GM19351 (cell line): Measurements from ENCODE around the gene SNX21.

Experiments used
- ATAC-seq: cut with Tn5 transposase; IDR thresholded peaks from one replicate; pipeline ENCODE4 v1.9.1; 2021; ENCODE audit warnings: mild to moderate bottlenecking, moderate library complexity; ENCODE audit not compliant: unreplicated experiment

The SNX21 gene

DNA sequence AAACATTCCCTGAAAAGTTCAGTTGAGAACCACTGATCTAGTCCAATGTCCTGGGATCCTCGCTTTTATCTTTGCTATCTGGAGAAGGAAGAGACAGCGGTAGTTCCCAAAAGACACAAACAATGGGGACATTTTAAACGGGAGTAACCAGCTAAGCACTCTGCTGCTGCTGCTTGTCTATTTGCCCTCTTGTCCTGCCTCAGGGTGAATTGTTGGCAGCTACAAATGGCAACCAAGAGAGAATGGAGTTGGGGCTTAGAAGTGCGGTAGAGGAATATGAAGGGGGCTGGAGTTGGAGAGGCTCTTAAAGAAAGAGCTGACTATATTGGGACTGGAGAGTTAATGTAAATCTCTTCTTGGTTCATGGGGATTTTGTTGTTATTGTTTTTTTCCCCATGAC is 41.0 kb downstream of the SNX21 start:
- no peak for ATAC-seq

DNA sequence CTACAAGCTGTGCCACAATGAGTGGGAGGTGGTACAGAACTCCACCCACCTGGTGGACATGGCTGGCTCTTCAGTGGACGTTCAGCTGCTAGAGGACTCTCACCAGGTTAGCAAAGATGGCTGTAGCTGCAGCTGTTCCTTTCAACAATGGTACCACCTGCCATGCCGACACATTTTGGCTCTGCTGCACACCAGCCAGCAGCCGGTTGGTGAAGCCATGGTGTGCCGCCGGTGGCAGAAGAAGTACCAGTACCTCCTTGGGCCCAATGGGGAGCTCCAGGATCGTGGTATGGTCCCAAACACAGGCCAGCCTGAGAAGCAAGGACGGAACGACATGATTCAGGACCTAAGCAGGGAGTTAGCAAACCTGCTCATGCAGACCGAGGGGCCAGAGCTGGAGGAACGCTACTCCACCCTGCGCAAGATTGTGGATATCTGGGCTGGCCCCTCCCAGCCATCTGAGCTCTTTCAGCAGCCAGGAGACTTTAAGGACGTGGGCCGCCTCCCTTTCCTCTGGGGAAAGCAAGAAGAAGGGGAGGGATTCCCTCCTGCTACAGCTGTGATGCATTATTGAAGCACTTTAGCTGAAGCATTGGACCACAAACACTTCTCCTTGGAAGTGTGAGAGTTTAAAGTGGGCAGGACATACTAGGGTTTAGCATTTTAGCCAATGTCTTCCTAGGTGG is 44.6 kb downstream of the SNX21 start:
- ATAC-seq = no peak

GRCh38 chr20:45880988-45881788 is 47.6 kb downstream of the SNX21 start, which contains the start of gene ZSWIM1:
ZSWIM1 (plus strand) TSS chr20:45881227; CDS start chr20:45882593, 1,366 bp downstream.
- ATAC-seq = peak; percentile 98

DNA sequence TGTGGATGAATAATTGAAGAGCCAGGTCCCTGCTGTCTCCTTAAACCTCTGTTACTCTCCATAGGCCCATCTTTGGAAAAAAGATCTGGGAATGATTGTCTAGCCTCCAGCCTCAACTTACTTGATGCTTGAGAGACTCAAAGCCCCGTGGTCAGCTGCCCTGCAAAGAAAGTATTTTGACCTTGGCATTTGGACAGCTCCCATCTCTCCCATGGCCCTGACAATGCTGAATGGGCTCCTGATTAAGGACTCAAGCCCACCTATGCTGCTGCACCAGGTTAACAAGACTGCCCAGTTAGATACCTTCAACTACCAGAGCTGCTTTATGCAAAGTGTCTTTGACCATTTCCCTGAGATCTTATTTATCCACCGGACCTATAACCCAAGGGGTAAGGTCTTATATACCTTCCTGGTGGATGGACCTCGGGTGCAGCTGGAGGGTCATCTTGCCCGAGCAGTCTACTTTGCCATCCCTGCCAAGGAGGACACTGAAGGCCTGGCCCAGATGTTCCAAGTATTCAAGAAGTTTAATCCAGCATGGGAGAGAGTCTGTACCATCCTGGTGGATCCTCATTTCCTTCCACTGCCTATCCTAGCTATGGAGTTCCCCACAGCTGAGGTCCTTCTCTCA is 49.0 kb downstream of the SNX21 start:
- ATAC-seq = no peak

- ATAC-seq = no peak
Observed at GRCh38 chr20:45883100-45883469, 49.5 kb downstream of the SNX21 start.

DNA sequence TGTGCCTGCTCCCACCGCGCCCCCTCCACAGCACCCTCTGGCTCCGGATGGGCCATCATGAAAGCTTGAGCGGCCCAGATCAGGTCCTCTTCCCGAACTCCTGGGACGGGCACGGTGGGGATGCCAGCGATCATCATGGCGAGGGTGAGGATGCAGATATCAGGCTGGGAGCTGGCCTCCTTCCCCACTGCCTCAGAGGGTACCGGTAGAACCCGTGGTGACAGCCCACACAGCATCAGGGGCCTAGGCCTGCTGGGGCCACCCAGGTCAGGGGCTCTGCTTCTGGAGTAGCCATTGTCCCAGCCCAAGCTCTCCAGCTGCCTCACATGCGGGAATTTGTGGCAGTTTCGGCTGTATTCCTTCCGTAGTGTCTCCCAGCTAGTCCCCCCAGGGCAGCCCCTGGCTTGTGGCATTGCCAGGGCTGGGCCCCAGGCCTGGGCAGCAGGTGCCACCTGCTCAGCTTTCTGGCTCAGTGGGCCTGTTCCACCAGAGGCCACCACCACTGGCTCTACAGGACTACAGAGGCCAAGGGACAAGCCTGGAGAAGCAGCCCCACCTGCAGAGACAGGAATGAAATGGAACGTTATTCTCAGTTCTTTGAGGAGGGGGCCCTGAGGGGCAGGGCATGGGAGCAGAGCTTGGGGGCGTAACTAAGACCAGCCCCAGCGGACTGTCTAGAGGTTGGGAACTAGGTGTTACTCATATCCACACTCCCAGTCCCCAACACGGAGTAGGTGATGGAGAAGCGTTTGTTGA is 53.2 kb downstream of the SNX21 start:
- no peak for ATAC-seq

- no peak for ATAC-seq
Observed at GRCh38 chr20:45887346-45887715, 53.7 kb downstream of the SNX21 start, which contains the start of gene SPATA25. SPATA25 (minus strand) TSS chr20:45887622; CDS start chr20:45887590, 32 bp downstream.

DNA sequence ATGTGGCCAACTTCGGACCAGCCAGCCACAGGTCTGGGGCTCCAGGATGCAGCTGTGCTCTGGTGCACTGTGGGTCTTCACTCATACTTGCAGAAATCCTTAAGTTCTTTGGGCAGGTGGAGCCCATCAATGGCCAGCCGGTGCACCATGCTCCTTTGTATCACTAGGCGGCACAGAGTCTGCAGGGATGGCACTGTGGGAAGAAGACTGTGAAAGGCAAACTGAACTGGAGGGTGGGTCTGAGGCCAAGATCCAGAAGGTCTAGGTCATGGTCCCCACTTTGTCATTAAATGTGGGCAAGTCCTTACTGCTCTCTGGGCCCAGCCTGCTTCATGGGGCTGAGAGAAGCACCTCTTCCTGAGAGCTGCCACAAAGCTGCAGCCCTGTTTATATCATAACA is 55.1 kb downstream of the SNX21 start:
- ATAC-seq = no peak

DNA sequence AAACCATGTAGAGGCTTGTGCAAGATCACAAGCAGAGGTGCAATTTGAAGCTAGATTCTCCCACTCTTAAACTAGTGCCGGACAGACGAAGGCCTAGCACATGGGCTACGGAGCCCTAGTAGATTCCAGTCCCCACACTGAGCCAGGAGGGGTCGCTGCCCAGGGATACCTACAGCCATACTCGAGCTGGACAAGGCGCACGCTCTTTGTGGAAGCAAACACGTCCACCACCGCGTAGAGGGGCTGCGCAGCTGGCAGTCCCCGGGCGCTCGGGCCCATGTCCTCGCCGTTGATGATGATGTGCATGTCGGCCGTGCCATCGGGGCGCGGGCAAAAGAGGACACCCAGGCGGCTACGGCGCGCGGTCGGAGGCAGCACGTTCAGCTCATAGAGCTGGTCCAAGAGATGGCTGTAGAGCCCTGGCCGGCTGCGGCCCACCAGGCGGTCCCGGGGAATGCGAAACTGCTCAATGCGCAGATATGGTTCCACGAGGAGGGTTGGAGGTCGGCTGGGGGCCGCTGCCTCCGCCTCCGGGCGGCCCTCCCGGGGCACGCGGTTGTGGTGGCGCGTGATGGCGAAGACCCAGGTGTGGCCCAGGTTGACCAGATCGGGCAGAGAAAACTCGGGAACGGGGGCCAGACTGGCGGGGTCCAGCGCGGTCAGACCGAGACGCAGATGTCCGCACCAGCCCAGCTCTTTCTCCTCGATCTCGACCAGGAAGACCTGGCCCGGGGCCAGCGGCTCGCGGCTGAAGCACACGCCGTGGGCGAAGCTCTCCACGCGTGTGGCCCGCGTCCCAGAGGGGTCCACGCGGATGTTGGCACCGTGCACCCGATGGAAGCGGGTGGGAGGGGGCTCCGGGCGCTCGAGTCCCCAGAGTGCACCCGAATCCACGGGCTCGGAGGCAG is 56.7 kb downstream of the SNX21 start:
- peak; percentile 41 for ATAC-seq

GRCh38 chr20:45890985-45891983 is 57.7 kb downstream of the SNX21 start, which contains the start of the genes CTSA and NEURL2:
CTSA (plus strand) TSS chr20:45891335; CDS start chr20:45891569, 234 bp downstream.
NEURL2 (minus strand) TSS chr20:45891208; CDS start chr20:45890991, 217 bp downstream.
- peak; percentile 82 for ATAC-seq

GRCh38 chr20:45892049-45892825 is 58.6 kb downstream of the SNX21 start:
- no peak for ATAC-seq
